C4-2B (cell line): Measurements from ENCODE around the gene MCCD1.

ENCODE experiments used
- CTCF ChIP-seq: fragments of 450-650 bp; conservative IDR thresholded peaks from 2 replicates; pipeline ENCODE4 v1.5.1; 2017; ENCODE audit warnings: mild to moderate bottlenecking
- ZFX ChIP-seq: fragments of 450-650 bp; IDR thresholded peaks from 2 replicates; pipeline ENCODE4 v1.6.1; 2017

- no peak for TF ChIP-seq CTCF
- TF ChIP-seq ZFX: no peak
Observed at GRCh38 chr6:31535538-31536324, 7.0 kb downstream of the MCCD1 start.
